Islet precursor cell (in vitro differentiated cells): Measurements from ENCODE around the gene AADACL3.
"Not testable (repeated sequence)": the region's sequence is repeated elsewhere in the genome, so short reads cannot be mapped to it uniquely, and the experiment has no call there.

Experiments
- DNase-seq: peaks from one replicate; pipeline ENCODE4 v3.0.0-alpha.2; 2018

Gene AADACL3

DNA sequence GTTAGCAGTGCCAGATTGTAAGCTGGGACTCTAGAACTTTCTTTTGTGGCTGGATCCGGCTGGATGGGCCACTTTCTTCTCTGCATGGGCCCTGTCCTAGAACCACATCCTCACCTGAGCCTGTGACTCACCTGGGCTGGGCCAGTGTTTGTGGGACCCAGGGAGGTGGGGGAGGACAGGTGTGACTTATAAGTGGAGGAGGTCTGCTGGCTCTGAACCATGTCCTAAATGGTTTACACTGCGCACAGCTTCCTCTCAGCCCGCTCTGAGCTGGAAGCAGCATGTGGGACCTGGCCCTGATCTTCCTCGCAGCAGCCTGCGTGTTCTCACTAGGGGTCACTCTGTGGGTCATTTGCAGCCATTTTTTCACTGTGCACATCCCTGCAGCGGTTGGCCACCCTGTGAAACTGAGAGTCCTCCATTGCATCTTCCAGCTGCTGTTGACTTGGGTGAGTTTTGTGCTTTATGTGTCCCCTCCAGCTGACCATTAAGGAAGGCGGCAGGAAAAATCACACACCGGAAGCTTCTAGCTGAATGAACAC lies at the start of gene AADACL3:
Gene AADACL3, plus strand, starts transcription at position 215 of the 542 bp plus-strand sequence. Its CDS starts 67 bp downstream, at position 282.
- peak; percentile 64 for DNase-seq

DNA sequence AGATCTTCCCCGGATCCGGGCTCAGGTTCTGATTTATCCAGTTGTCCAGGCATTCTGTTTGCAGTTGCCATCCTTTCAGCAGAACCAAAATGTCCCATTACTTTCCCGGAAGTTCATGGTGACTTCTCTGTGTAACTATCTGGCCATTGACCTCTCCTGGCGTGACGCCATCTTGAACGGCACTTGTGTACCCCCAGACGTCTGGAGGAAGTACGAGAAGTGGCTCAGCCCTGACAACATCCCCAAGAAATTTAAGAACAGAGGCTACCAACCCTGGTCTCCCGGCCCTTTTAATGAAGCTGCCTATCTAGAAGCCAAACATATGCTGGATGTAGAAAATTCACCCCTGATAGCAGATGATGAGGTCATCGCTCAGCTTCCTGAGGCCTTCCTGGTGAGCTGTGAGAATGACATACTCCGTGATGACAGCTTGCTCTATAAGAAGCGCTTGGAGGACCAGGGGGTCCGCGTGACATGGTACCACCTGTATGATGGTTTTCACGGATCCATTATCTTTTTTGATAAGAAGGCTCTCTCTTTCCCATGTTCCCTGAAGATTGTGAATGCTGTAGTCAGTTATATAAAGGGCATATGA lies 49.7 kb upstream of the AADACL3 start:
- DNase-seq: no peak

DNA sequence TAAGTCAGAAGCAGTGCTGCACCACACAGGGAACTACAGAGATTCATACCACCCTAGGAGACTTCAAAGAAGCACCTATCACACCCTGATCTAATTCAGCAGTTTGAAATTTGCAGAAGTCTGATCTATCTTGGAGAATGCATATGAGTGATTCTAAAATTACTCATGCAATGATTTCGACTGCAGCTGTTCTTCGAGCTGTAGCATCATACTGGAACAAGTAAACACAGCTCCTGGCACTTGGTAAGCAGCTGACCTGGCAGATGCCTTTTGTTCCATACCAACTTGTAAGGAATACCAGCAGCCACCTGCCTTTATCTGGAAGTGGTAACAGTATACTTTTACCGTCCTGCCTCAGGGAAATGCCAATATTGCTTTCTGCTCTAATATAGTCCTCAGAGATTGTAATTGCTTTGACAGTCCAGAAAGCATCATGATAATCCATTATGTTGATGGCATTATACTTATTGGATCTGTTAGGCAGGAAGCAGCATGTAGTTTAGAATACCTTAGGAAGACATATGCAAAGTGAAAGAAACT lies 46.3 kb upstream of the AADACL3 start:
- DNase-seq: no peak

DNA sequence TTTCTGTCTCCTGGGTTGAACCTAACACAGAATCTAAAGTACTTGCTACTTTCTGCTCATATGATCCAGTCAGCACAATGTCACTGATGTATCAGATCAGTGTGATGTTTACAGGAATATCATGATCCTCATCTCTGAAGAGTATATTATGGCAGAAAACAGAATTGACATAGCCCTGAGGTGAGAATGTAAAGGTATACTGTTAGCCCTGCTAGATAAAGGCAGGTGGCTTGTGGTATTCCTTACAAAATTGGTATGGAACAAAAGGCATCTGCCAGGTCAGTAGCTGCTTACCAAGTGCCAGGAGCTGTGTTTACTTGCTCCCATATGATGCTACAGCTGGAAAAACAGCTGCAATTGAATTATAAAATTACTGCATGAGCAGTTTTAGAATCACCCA lies 41.6 kb upstream of the AADACL3 start:
- no peak for DNase-seq

- DNase-seq: not testable (repeated sequence)
Measured at GRCh38 chr1:12676122-12676521, 39.8 kb upstream of the AADACL3 start.

DNA sequence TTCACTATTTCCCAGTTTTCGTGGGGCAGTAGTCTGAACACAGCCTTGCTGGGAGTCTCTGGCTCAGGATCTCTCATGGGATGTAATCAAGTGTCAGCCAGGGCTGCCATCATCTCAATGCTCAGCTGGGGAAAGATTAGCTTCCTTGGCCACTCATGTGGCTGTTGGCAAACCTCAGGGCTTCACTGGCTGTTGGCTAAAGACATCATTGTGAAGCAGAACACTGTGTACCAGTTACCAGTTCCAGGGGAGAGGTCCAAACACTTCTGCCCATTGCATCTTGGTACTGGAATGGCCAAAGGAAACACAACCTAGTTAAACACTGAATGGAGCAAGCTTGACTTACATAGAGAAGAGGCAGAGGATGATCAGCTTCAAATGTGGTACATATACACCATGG lies 38.3 kb upstream of the AADACL3 start:
- DNase-seq: no peak

DNA sequence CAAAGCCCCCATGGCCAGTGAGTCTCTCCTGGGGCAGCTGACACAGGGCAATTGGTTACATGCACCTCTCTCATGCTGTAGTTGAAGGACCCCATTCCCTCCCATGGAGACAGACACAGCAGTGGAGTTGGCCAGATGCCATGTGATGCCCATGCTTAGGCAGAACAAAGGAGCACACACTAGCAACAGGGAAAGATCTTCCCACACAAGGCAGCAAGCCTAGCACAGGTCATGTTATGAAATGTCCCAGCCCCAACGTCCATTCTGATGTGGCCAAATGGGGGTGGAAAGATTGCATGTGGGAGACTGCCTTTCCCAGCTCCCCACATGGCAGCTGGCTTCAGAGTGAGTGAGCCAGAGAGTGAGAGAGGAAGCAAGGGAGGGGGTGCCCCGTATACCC lies 37.6 kb upstream of the AADACL3 start:
- no peak for DNase-seq

DNA sequence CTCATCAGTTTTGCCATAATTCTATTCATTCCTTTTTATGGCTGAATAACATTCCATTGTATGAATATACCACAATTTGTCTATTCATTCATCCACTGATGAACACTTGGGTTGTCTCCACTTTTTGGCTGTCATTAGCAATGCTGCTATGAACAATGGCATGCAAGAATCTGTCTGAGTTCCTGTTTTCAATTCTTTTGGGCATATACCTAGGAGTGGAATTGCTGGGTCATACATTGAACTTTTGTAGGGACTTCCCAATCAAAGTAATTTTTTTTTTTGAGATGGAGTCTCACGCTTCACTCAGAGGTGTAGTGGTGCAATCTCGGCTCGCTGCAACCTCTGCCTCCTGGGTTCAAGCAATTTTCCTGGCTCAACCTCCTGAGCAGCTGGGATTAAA lies 37.1 kb upstream of the AADACL3 start:
- DNase-seq: no peak

GRCh38 chr1:12690156-12690555 lies 25.8 kb upstream of the AADACL3 start:
- DNase-seq: no peak

GRCh38 chr1:12692967-12693782 lies 22.7 kb upstream of the AADACL3 start:
- DNase-seq: no peak

- no peak for DNase-seq
Measured at GRCh38 chr1:12696658-12697057, 19.3 kb upstream of the AADACL3 start.

DNA sequence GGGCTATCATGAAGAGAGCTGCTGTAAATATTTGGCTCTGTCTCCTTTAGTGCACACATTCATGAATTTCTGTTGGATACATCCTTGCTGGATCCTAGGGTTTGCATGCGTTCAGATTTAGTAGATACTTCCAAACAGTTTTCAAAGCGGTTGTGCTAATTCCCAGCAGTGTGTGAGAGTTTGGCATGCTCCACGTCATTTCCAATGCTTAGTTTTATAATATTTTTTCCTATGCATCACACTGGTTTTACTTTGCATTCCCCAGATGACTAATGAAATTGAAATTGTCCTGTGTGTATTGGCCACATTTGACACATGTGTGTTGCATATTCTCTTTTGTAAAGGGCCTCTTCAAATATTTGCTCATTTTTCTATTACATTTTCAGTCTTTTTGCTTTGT lies 18.5 kb upstream of the AADACL3 start:
- no peak for DNase-seq

DNA sequence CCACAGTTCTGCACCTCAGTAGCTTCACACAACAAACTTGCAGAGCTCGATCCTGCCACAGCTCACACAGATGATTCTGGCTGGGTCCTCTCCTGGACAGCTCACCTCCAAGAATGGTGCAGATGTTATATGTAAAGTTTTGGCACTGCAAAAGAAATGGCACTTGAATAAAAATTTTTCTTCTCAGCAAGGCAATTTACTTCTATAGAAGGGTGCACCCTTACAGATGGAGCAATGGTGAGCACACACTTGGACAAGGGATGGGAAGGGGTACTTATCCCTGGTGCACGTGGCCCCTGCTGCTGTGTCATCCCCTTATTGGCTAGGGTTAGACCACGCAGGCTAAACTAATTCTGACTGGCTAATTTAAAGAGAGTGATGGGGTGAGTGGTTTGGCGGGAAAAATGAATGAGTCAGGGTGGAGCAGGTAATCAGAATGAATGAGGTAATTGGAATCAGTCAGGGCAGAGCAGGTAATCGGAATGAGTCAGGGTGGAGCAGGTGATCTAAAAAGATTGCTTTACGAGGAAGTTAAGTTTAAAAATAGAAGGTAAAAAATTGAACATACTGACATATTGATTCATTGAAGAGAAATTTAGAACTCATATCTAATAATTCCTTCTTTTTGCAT lies 12.0 kb upstream of the AADACL3 start:
- no peak for DNase-seq

GRCh38 chr1:12706061-12706460 lies 9.8 kb upstream of the AADACL3 start:
- DNase-seq: no peak

DNA sequence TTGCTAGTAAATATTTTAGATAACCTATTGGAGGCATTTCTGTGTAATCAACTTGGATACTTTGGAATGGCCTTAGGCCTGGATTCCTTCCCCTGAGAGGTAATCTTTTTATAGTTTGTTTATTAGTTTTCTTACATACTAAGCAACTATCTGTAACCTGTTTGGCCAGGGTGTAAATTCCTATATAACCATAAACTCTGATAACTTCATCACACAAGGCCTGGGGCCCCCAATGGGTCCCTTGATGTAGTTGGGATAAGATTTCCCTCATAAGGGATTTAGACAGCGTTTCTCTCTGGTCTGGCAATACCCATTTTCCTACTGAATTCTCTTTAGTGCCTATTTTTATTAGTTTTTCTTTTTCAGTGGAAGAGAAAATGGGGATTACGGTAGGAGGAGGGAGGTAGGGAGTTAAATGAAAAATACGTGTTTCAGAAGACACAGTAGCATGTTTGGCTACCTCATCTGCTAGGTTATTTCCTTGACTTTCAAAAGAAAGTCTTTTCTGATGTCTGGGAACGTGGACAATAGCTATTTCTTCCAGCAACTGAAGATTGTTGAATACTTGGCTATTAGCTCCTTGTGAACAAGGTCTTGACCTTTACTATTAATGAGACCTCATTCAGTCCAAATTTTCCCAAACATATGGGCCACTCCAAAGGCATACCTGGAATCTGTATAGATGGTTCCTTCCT lies 7.4 kb upstream of the AADACL3 start:
- DNase-seq: peak; percentile 25

GRCh38 chr1:12709091-12709491 lies 6.8 kb upstream of the AADACL3 start:
- peak; percentile 28 for DNase-seq

DNA sequence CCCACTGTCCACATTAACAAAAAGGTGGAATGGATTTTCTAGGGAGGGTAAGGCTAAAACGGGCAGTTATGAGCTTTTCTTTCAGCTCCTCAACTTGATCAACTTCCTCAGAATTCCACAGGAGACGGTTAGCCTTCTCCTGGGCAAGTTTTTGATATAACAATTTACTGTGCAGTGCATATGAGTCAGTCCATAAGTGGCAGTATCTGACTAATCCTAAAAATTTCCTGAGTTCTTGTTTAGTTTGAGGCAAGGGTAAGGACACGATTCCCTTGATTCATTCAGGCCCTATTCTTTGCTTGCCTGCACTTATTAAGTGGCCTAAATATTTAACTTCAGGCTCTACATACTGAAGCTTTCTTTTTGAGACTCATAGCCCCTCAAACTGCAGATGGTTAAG lies 6.2 kb upstream of the AADACL3 start:
- DNase-seq: peak; percentile 26

GRCh38 chr1:12711536-12711935 lies 4.4 kb upstream of the AADACL3 start:
- peak; percentile 56 for DNase-seq

DNA sequence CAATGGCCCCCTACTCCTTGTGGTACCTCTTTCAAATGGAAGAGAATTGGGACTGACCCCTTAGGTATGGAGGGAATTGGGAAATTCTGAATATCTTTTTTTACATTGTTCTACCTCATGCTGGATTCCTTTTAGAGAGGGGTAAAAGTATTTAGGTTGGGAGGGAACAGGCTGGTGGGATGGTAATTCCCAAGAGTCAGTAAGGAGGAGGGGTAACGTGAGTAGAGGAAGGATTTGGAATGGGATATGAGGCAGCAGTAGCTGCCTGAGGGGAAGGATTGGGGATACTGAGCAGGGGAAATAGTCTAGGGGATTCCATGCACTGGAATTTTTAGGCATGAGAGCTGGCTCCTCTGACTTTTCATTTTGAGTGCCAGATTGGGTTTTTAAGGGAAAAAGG lies 3.8 kb upstream of the AADACL3 start:
- DNase-seq: peak; percentile 45

GRCh38 chr1:12712929-12713328 lies 3.0 kb upstream of the AADACL3 start:
- DNase-seq: peak; percentile 48

DNA sequence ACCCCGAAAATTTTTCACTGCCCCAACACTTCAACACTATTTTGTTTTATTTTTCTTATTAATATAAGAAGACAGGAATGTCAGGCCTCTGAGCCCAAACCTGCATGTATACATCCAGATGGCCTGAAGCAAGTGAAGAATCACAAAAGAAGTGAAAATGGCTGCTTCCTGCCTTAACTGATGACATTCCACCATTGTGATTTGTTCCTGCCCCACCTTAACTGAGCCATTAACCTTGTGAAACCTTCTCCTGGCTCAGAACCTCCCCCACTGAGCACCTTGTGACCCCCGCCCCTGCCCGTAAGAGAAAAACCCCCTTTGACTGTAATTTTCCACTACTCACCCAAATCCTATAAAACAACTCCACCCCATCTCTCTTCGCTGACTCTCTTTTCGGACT lies 2.3 kb upstream of the AADACL3 start:
- DNase-seq: peak; percentile 19

GRCh38 chr1:12714710-12715475 lies 1.0 kb upstream of the AADACL3 start:
- no peak for DNase-seq
